H1 (cell line): ENCODE results near the gene CDC123.

ENCODE experiments used
- CEBPB ChIP-seq: IDR thresholded peaks from 2 replicates; pipeline ENCODE4 v1.6.1; 2012; ENCODE audit warnings: low read depth, low read length
- CHD7 ChIP-seq: fragments of 300-600 bp; sonication (generic); IDR thresholded peaks from 2 replicates; pipeline ENCODE4 v1.7.1; 2012; ENCODE audit warnings: low read length, moderate library complexity, mild to moderate bottlenecking, inconsistent platforms; ENCODE audit not compliant: insufficient replicate concordance
- CTCF ChIP-seq, 3 experiments: IDR thresholded peaks; 1 replicate in 2 of 3; 2 replicates in 1 of 3; pipeline versions ENCODE4 v1.5.1 to v1.6.1; 2011; ENCODE audit warnings: low read length in 3 of 3, mild to moderate bottlenecking in 3 of 3, inconsistent platforms in 2 of 3, low read depth in 1 of 3, moderate library complexity in 1 of 3; ENCODE audit not compliant: insufficient read depth in 1 of 3; ENCODE audit errors: control extremely low read depth in 1 of 3
- EP300 ChIP-seq, 2 experiments: IDR thresholded peaks; 1 replicate in 1 of 2; 2 replicates in 1 of 2; pipeline ENCODE4 v1.6.1; 2011 to 2012; ENCODE audit warnings: low read depth in 2 of 2, low read length in 2 of 2, mild to moderate bottlenecking in 2 of 2, borderline replicate concordance in 1 of 2, inconsistent platforms in 1 of 2, moderate library complexity in 1 of 2
- EZH2 ChIP-seq: fragments of 200-600 bp; sonication (generic); IDR thresholded peaks from 2 replicates; pipeline ENCODE4 v1.7.1; 2012; ENCODE audit warnings: low read depth, mild to moderate bottlenecking, moderate library complexity, low read length, inconsistent platforms; ENCODE audit not compliant: severe bottlenecking
- FOSL1 ChIP-seq: IDR thresholded peaks from 2 replicates; pipeline ENCODE4 v1.6.1; 2011; ENCODE audit warnings: mild to moderate bottlenecking, low read depth, low read length, moderate library complexity; ENCODE audit not compliant: insufficient read depth
- POLR2A ChIP-seq, 2 experiments: IDR thresholded peaks; 1 replicate in 1 of 2; 2 replicates in 1 of 2; pipeline ENCODE4 v1.6.1; 2011; ENCODE audit warnings: low read depth in 2 of 2, low read length in 2 of 2, mild to moderate bottlenecking in 2 of 2; ENCODE audit errors: control extremely low read depth in 1 of 2
- POLR2AphosphoS5 ChIP-seq: IDR thresholded peaks from 2 replicates; pipeline ENCODE4 v1.6.1; 2011; ENCODE audit warnings: low read depth, low read length
- RBBP5 ChIP-seq: IDR thresholded peaks from 2 replicates; pipeline ENCODE4 v1.7.1; 2012; ENCODE audit warnings: low read depth, mild to moderate bottlenecking, inconsistent platforms, low read length, moderate library complexity, borderline replicate concordance
- RFX5 ChIP-seq: IDR thresholded peaks from 2 replicates; pipeline ENCODE4 v1.6.1; 2011; ENCODE audit warnings: low read depth, low read length, improper control_type of control experiment, borderline replicate concordance
- SRF ChIP-seq: IDR thresholded peaks from 2 replicates; pipeline ENCODE4 v1.6.1; 2011; ENCODE audit warnings: mild to moderate bottlenecking, low read depth, low read length, moderate library complexity
- TAF1 ChIP-seq: IDR thresholded peaks from 2 replicates; pipeline ENCODE4 v1.6.1; 2011; ENCODE audit warnings: mild to moderate bottlenecking, low read depth, low read length

GRCh38 chr10:12251581-12251980 is 55.6 kb downstream of the CDC123 start:
- TF ChIP-seq CTCF (IDR thresholded peaks at IDR 0.05; ENCODE audit: control extremely low read depth in 1 of 3, insufficient read depth in 1 of 3, low read depth in 1 of 3, low read length in 3 of 3) (no peak), EZH2 (no peak), SRF (no peak), CEBPB (no peak), POLR2A (IDR thresholded peaks at IDR 0.05; ENCODE audit: control extremely low read depth in 1 of 2, low read depth in 2 of 2, low read length in 2 of 2) (no peak), POLR2AphosphoS5 (no peak), RFX5 (no peak), TAF1 (no peak), CHD7 (no peak), RBBP5 (no peak), EP300 (IDR thresholded peaks at IDR 0.05; ENCODE audit: borderline replicate concordance in 1 of 2, low read depth in 2 of 2, low read length in 2 of 2) (no peak), FOSL1 (no peak)
